ENCODE data around the gene ANKS1A.

GRCh38 chr6:35071347-35071994 is 182.4 kb downstream of the ANKS1A start:
- TF ChIP-seq CTCF (conservative IDR thresholded peaks at IDR 0.05; ENCODE audit: low read depth, low read length): no peak
- TF ChIP-seq EZH2 (IDR thresholded peaks at IDR 0.05; ENCODE audit: borderline replicate concordance, low read depth, low read length, poor library complexity, severe bottlenecking): no peak
